Measurements from ENCODE around the gene OR52L1.
A peak's percentile ranks its signal among the peaks of the same experiment; 100 is the strongest.
"Not testable (repeated sequence)": the region's sequence is repeated elsewhere in the genome, so short reads cannot be mapped to it uniquely, and the experiment has no call there.

OR52L1 gene

GRCh38 chr11:5986885-5987284, at the start of gene OR52L1:
TSS of gene OR52L1 (minus strand) at chr11:5986985. CDS start at chr11:5986930, 55 bp downstream.
- no peak for DNase-seq

- no peak for DNase-seq
Observed at GRCh38 chr11:6030708-6031405, 44.1 kb upstream of the OR52L1 start, which contains the start of gene OR56A1. TSS of gene OR56A1 (minus strand) at chr11:6030758. CDS start at chr11:6027692, 3,066 bp downstream.

- no peak for DNase-seq
Observed at GRCh38 chr11:6027501-6027900, 40.7 kb upstream of the OR52L1 start.

- no peak for DNase-seq
Observed at GRCh38 chr11:6025056-6025455, 38.3 kb upstream of the OR52L1 start.

GRCh38 chr11:6022956-6023355, 36.2 kb upstream of the OR52L1 start:
- peak; percentile 28 for DNase-seq

- no peak for DNase-seq
Observed at GRCh38 chr11:6013042-6013441, 26.3 kb upstream of the OR52L1 start.

- no peak for DNase-seq
Observed at GRCh38 chr11:6012035-6012668, 25.4 kb upstream of the OR52L1 start.

- DNase-seq, result no peak
Observed at GRCh38 chr11:6006846-6007245, 20.1 kb upstream of the OR52L1 start, which contains the start of gene OR56A4. TSS of gene OR56A4 (minus strand) at chr11:6006946. CDS start at chr11:6002992, 3,954 bp downstream.

GRCh38 chr11:6006395-6006794, 19.6 kb upstream of the OR52L1 start:
- DNase-seq, result no peak

- no peak for DNase-seq
Observed at GRCh38 chr11:6002202-6002699, 15.5 kb upstream of the OR52L1 start.

- DNase-seq, result no peak
Observed at GRCh38 chr11:5994791-5995190, 8.0 kb upstream of the OR52L1 start.

GRCh38 chr11:5992604-5993251, 5.9 kb upstream of the OR52L1 start:
- peak; percentile 3 for DNase-seq

GRCh38 chr11:5992150-5992549, 5.4 kb upstream of the OR52L1 start:
- DNase-seq, result no peak

GRCh38 chr11:5989203-5989602, 2.4 kb upstream of the OR52L1 start:
- DNase-seq, result no peak

GRCh38 chr11:5983443-5983842, 3.3 kb downstream of the OR52L1 start:
- DNase-seq, result no peak

GRCh38 chr11:5973530-5973929, 13.3 kb downstream of the OR52L1 start:
- DNase-seq, result no peak

GRCh38 chr11:5968394-5968793, 18.4 kb downstream of the OR52L1 start, which contains the start of gene OR56A5:
TSS of gene OR56A5 (minus strand) at chr11:5968494. CDS start at chr11:5968494, 0 bp downstream.
- no peak for DNase-seq

GRCh38 chr11:5967708-5968107, 19.1 kb downstream of the OR52L1 start:
- DNase-seq, result no peak

GRCh38 chr11:5966958-5967357, 19.8 kb downstream of the OR52L1 start:
- DNase-seq, result no peak

- DNase-seq, result not testable (repeated sequence)
Observed at GRCh38 chr11:5960704-5961320, 26.0 kb downstream of the OR52L1 start.

GRCh38 chr11:5955586-5955985, 31.2 kb downstream of the OR52L1 start:
- DNase-seq, result no peak

GRCh38 chr11:5941951-5942350, 44.8 kb downstream of the OR52L1 start, which contains the start of gene OR56A3:
TSS of gene OR56A3 (plus strand) at chr11:5942251. CDS start at chr11:5947347, 5,096 bp downstream.
- DNase-seq, result no peak

- no peak for DNase-seq
Observed at GRCh38 chr11:5940748-5941147, 46.0 kb downstream of the OR52L1 start.
